Hematopoietic multipotent progenitor cell treated with erythropoietin and hydrocortisone succinate and interleukin-3 and kit ligand, for 15 days (in vitro differentiated cells): ENCODE measurements around the gene AEBP2.

Source experiments
- DNase-seq: peaks from one replicate; pipeline ENCODE4 v3.0.0-alpha.2; 2015; ENCODE audit warnings: low spot score

The AEBP2 gene

GRCh38 chr12:19553175-19553574 is 113.9 kb downstream of the AEBP2 start:
- no peak for DNase-seq

- DNase-seq, result no peak
Observed at GRCh38 chr12:19561411-19561961, 122.2 kb downstream of the AEBP2 start.
